Endodermal cell (in vitro differentiated cells): ENCODE measurements around the gene TBCA. TPM values are rescaled to one million over a fixed set of nuclear protein-coding genes. Genes with fewer than 3 reads are reported as not detected.

Experiments used
- DNase-seq: peaks from one replicate; pipeline ENCODE4 v3.0.0-alpha.2; 2017
- H3K27ac ChIP-seq: 2 replicates; pipeline ENCODE4 v1.5.1; 2013; ENCODE audit warnings: mild to moderate bottlenecking, low read depth, low read length, moderate library complexity
- H3K27me3 ChIP-seq: 2 replicates; pipeline ENCODE4 v1.6.1; 2013; ENCODE audit warnings: mild to moderate bottlenecking, low read length, moderate library complexity; ENCODE audit not compliant: insufficient read depth, control insufficient read depth, poor library complexity, severe bottlenecking
- H3K36me3 ChIP-seq: 2 replicates; pipeline ENCODE4 v1.7.0; 2013; ENCODE audit warnings: mild to moderate bottlenecking, low read length, moderate library complexity; ENCODE audit not compliant: control insufficient read depth, insufficient read depth
- H3K4me1 ChIP-seq: one replicate; pipeline ENCODE4 v1.7.0; 2013; ENCODE audit warnings: low read length; ENCODE audit not compliant: control insufficient read depth, insufficient read depth
- H3K4me3 ChIP-seq: 2 replicates; pipeline ENCODE4 v1.5.1; 2013; ENCODE audit warnings: mild to moderate bottlenecking, low read length, moderate library complexity
- H3K9ac ChIP-seq: 2 replicates; pipeline ENCODE4 v1.6.1; 2013; ENCODE audit warnings: mild to moderate bottlenecking, low read length, moderate library complexity; ENCODE audit not compliant: poor library complexity, severe bottlenecking; ENCODE audit errors: extremely low read depth
- H3K9me3 ChIP-seq: 2 replicates; pipeline ENCODE4 v1.6.1; 2013; ENCODE audit warnings: mild to moderate bottlenecking, low read length, moderate library complexity; ENCODE audit not compliant: control insufficient read depth
- H3K27ac Mint-ChIP-seq: 2 replicates; pipeline ENCODE4 v1.8.0; 2020; ENCODE audit warnings: mixed read lengths
- H3K27me3 Mint-ChIP-seq: 2 replicates; pipeline ENCODE4 v1.8.0; 2021; ENCODE audit warnings: mild to moderate bottlenecking, mixed read lengths; ENCODE audit not compliant: insufficient read depth
- H3K36me3 Mint-ChIP-seq: 2 replicates; pipeline ENCODE4 v1.8.0; 2020; ENCODE audit warnings: low read depth, mixed read lengths
- H3K4me1 Mint-ChIP-seq: 2 replicates; pipeline ENCODE4 v1.8.0; 2020; ENCODE audit warnings: mixed read lengths
- H3K4me3 Mint-ChIP-seq: 2 replicates; pipeline ENCODE4 v1.8.0; 2020; ENCODE audit warnings: mild to moderate bottlenecking, moderate library complexity, mixed read lengths
- H3K9me3 Mint-ChIP-seq: 2 replicates; pipeline ENCODE4 v1.8.0; 2020; ENCODE audit warnings: mild to moderate bottlenecking, mixed read lengths
- WGBS, 2 experiments: methylation state at CpG; one replicate each; pipeline versions ENCODE4 v1.1.5 to v1.1.7; 2013; ENCODE audit warnings: missing lambda C conversion rate in 2 of 2, mixed read lengths in 1 of 2; ENCODE audit not compliant: insufficient coverage in 1 of 2, insufficient read length in 1 of 2; 5-methylcytosine and 5-hydroxymethylcytosine counted together
- total RNA-seq, 2 donors: library from RNA; stranded (reverse); fragmentation: NEBNext Ultra II Directional in 1 of 2; extraction: Animal tissue kit (Norgen Biotek cat#: 25700) in 1 of 2; gene quantifications; 2 replicates in 1 of 2; 3 replicates in 1 of 2; pipeline ENCODE4 v1.2.1, GENCODE V29; 2021
- TF ChIP-seq, protein P1 (sequence below): fragments of 200-600 bp; sonication (generic); conservative IDR thresholded peaks from 2 replicates; pipeline ENCODE4 v1.5.0; 2021; ENCODE audit warnings: antibody characterized with exemption, mild to moderate bottlenecking

Gene TBCA
- total RNA-seq, 2 donors from 2014 or later, result 415 to 454 TPM

DNA sequence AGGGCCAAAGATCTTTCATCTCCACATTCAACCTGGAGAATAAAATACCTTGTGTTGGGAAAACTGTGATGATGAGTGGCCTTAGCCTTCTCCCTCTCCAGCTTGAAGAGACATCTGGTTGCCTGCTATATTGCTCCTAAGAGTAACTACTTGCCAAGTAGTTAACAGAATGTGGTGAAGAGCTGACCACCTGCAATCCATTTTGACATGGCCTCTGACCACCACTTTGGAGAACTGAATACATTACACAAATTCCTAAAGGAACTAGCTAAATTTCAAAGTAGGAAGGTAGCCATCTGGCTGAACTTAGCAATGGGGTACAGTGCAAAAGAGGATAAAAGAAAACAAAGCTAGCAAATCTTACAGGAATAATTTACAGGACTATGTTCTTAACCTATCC lies 7.2 kb downstream of the TBCA start:
- Histone ChIP-seq H3K9ac (no peak overlapping the region), H3K27ac (no peak overlapping the region), H3K4me3 (no peak overlapping the region), H3K36me3 (peaks cover 88% of the 10 kb centered on the region), H3K27me3 (no peaks in the 10 kb centered on the region), H3K4me1 (peaks cover 4% of the 10 kb centered on the region), H3K9me3 (peaks cover 42% of the 10 kb centered on the region)
- H3K27ac Mint-ChIP-seq, result no peak overlapping the region
- peaks cover 52% of the 10 kb centered on the region for H3K36me3 Mint-ChIP-seq
- H3K4me3 Mint-ChIP-seq, result no peak overlapping the region
- peaks cover 8% of the 10 kb centered on the region for H3K9me3 Mint-ChIP-seq
- TF ChIP-seq, protein P1, sequence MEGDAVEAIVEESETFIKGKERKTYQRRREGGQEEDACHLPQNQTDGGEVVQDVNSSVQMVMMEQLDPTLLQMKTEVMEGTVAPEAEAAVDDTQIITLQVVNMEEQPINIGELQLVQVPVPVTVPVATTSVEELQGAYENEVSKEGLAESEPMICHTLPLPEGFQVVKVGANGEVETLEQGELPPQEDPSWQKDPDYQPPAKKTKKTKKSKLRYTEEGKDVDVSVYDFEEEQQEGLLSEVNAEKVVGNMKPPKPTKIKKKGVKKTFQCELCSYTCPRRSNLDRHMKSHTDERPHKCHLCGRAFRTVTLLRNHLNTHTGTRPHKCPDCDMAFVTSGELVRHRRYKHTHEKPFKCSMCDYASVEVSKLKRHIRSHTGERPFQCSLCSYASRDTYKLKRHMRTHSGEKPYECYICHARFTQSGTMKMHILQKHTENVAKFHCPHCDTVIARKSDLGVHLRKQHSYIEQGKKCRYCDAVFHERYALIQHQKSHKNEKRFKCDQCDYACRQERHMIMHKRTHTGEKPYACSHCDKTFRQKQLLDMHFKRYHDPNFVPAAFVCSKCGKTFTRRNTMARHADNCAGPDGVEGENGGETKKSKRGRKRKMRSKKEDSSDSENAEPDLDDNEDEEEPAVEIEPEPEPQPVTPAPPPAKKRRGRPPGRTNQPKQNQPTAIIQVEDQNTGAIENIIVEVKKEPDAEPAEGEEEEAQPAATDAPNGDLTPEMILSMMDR, result no peak
- H3K27me3 Mint-ChIP-seq, result no peaks in the 10 kb centered on the region
- peaks cover 23% of the 10 kb centered on the region for H3K4me1 Mint-ChIP-seq
- no peak for DNase-seq

- Histone ChIP-seq H3K36me3 (peaks cover 85% of the 10 kb centered on the region), H3K4me3 (peak overlapping the region; percentile 7), H3K9me3 (peaks cover 56% of the 10 kb centered on the region), H3K4me1 (no peaks in the 10 kb centered on the region), H3K27ac (no peak overlapping the region), H3K27me3 (no peaks in the 10 kb centered on the region), H3K9ac (no peak overlapping the region)
- no peak overlapping the region for H3K4me3 Mint-ChIP-seq
- peaks cover 64% of the 10 kb centered on the region for H3K36me3 Mint-ChIP-seq
- TF ChIP-seq, protein P1, result no peak
- no peak for DNase-seq
- H3K9me3 Mint-ChIP-seq, result peaks cover 23% of the 10 kb centered on the region
- H3K4me1 Mint-ChIP-seq, result peaks cover 10% of the 10 kb centered on the region
- H3K27ac Mint-ChIP-seq, result no peak overlapping the region
- WGBS, 2 experiments, result 80% methylated on average over 1 of the region's 1 CpG; no CpG with 5 or more reads in 1 of the 2 experiments
- H3K27me3 Mint-ChIP-seq, result no peaks in the 10 kb centered on the region
Measured at GRCh38 chr5:77767301-77767700, 8.8 kb downstream of the TBCA start.

GRCh38 chr5:77761606-77762005 lies 14.5 kb downstream of the TBCA start:
- Mint-ChIP-seq H3K4me3 (no peak overlapping the region), H3K27me3 (no peaks in the 10 kb centered on the region), H3K27ac (no peak overlapping the region), H3K9me3 (peaks cover 51% of the 10 kb centered on the region), H3K36me3 (peaks cover 80% of the 10 kb centered on the region), H3K4me1 (peaks cover 24% of the 10 kb centered on the region)
- 50 to 71% methylated on average over 1 to 2 of the region's 3 CpGs for WGBS, 2 experiments
- TF ChIP-seq, protein P1, result no peak
- Histone ChIP-seq H3K9ac (no peak overlapping the region), H3K36me3 (peaks cover 80% of the 10 kb centered on the region), H3K27ac (no peak overlapping the region), H3K4me1 (peaks cover 3% of the 10 kb centered on the region), H3K4me3 (peak overlapping the region; percentile 61), H3K9me3 (peaks cover 75% of the 10 kb centered on the region), H3K27me3 (no peaks in the 10 kb centered on the region)
- no peak for DNase-seq
